Lung (tissue), 12 donors: ENCODE measurements around the gene HSPA1L. TPM values are rescaled to one million over a fixed set of nuclear protein-coding genes. Genes with fewer than 3 reads are reported as not detected.
"Not testable (repeated sequence)": the region's sequence is repeated elsewhere in the genome, so short reads cannot be mapped to it uniquely, and the experiment has no call there.

Source experiments
- ATAC-seq: fragments of 200-7000 bp; cut with Tn5 transposase; one replicate; pipeline ENCODE4 v1.9.1; 2020; ENCODE audit warnings: moderate number of reproducible peaks; ENCODE audit not compliant: insufficient read depth, low FRiP score
- DNase-seq, 3 donors: peaks; one replicate each; pipeline ENCODE4 v3.0.0-alpha.2; 2013 to 2017
- H3K27ac ChIP-seq, 2 donors: one replicate each; pipeline ENCODE4 v1.5.1; 2013; ENCODE audit warnings: mild to moderate bottlenecking in 2 of 2, moderate library complexity in 2 of 2, control low read depth in 1 of 2, inconsistent platforms in 1 of 2, low read depth in 1 of 2, low read length in 1 of 2
- H3K27me3 ChIP-seq, 3 donors: one replicate each; pipeline ENCODE4 v1.5.1; 2013; ENCODE audit warnings: low read length in 2 of 3; ENCODE audit not compliant: control insufficient read depth in 3 of 3, insufficient read depth in 3 of 3
- H3K36me3 ChIP-seq, 4 donors: one replicate each; pipeline ENCODE4 v1.5.1; 2013; ENCODE audit warnings: low read length in 4 of 4, mild to moderate bottlenecking in 1 of 4, moderate library complexity in 1 of 4; ENCODE audit not compliant: control insufficient read depth in 4 of 4, insufficient read depth in 4 of 4
- H3K4me1 ChIP-seq, 5 donors: one replicate each; pipeline ENCODE4 v1.5.1; 2013; ENCODE audit warnings: low read length in 5 of 5, mild to moderate bottlenecking in 2 of 5, moderate library complexity in 1 of 5; ENCODE audit not compliant: control insufficient read depth in 5 of 5, insufficient read depth in 5 of 5
- H3K4me3 ChIP-seq: one replicate; pipeline ENCODE4 v1.5.1; 2013; ENCODE audit warnings: mild to moderate bottlenecking, control low read depth, moderate library complexity
- H3K9ac ChIP-seq, 2 donors: one replicate each; pipeline ENCODE4 v1.5.1; 2013; ENCODE audit warnings: low read length in 2 of 2, control low read depth in 1 of 2; ENCODE audit not compliant: insufficient read depth in 1 of 2
- H3K9me3 ChIP-seq, 4 donors: one replicate each; pipeline ENCODE4 v1.5.1; 2013; ENCODE audit warnings: low read length in 3 of 4, mild to moderate bottlenecking in 1 of 4, moderate library complexity in 1 of 4; ENCODE audit not compliant: control insufficient read depth in 4 of 4, insufficient read depth in 3 of 4
- WGBS, 2 donors: extraction: QIAGEN DNeasy Blood & Tissue Kit; methylation state at CpG; one replicate each; pipeline ENCODE4 v1.1.7; 2013; 5-methylcytosine and 5-hydroxymethylcytosine counted together
- polyA plus RNA-seq, 2 donors: library from polyadenylated mRNA; stranded (reverse); fragments of 200-250 nt; gene quantifications; one replicate each; pipeline ENCODE4 v1.2.1, GENCODE V29; 2013
- total RNA-seq, 2 donors: library from RNA; depleted of rRNA in 1 of 2; stranded (reverse); fragments of >200 nt in 1 of 2; gene quantifications; one replicate each; pipeline ENCODE4 v1.2.1, GENCODE V29; 2014 to 2021
- TF ChIP-seq, protein P1 (sequence below): IDR thresholded peaks from 2 replicates; pipeline ENCODE4 v1.5.1; 2012; ENCODE audit warnings: mild to moderate bottlenecking; ENCODE audit errors: control extremely low read depth, extremely low read depth
- donor health status: control.
- donor health status: control.
- donor health status: Bipolar disorder and iron deficiency.
- donor health status: healthy.
- donor health status: DM: yes; HTN: yes; CAD: no.

HSPA1L gene
- total and polyA plus RNA-seq, 4 donors, result 1.0 to 2.3 (median 1.6) TPM

DNA sequence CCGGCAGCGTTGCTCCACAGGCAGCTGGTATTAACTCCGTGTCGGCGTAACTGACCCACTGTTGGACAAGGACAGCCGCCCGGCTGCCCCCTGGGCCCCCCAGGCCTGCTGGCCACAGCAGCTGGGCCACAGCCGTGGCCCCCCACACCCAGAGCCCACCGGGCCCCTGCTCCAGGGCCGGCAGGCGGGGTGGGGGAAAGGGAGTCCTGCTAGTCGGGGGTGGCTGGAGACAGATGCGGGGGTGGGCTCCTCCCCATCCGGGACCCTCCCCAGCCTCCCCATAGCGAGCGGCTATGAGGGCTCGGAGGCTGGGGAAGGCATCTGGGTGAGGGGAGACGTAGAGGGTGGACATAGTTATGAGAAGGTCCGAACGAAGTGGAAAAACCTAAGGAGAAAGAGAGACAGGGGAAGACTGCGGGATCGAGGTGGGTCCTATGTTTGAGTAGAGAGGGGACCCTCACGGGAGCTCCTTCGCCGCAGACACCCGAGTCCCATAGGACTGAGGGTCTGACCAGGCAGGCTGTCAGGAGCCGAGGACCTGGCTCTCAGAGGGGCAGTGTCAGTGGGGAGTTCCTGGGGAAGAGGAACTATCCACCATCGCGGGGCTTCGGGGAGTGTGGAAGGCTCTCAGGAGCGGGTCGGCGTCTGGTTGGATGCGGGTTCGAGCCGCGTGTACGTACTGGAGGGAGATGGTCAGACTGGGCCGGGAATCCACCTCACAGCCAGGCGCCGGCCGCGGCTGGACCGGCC, 20.0 kb downstream of the HSPA1L start:
- WGBS, 2 donors, result 1 to 2% methylated on average over 39 to 44 of the region's 44 CpGs
- peak in 2 of 3 donors; percentile 23 to 29 for DNase-seq
- peak overlapping the region; percentile 78 to 84 for H3K9ac ChIP-seq
- H3K36me3 ChIP-seq, result peaks cover 0 to 14% (median 12%) of the 10 kb centered on the region in 4 donors
- H3K4me3 ChIP-seq, result peak overlapping the region; percentile 71
- H3K27me3 ChIP-seq, result no peaks in the 10 kb centered on the region
- H3K4me1 ChIP-seq, result peaks cover 0 to 13% (median 5%) of the 10 kb centered on the region in 5 donors
- no peaks in the 10 kb centered on the region for H3K9me3 ChIP-seq
- H3K27ac ChIP-seq, result peak overlapping the region; percentile 97 to 99
- TF ChIP-seq, protein P1, sequence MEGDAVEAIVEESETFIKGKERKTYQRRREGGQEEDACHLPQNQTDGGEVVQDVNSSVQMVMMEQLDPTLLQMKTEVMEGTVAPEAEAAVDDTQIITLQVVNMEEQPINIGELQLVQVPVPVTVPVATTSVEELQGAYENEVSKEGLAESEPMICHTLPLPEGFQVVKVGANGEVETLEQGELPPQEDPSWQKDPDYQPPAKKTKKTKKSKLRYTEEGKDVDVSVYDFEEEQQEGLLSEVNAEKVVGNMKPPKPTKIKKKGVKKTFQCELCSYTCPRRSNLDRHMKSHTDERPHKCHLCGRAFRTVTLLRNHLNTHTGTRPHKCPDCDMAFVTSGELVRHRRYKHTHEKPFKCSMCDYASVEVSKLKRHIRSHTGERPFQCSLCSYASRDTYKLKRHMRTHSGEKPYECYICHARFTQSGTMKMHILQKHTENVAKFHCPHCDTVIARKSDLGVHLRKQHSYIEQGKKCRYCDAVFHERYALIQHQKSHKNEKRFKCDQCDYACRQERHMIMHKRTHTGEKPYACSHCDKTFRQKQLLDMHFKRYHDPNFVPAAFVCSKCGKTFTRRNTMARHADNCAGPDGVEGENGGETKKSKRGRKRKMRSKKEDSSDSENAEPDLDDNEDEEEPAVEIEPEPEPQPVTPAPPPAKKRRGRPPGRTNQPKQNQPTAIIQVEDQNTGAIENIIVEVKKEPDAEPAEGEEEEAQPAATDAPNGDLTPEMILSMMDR, result no peak
- peak; percentile 11 for ATAC-seq

DNA sequence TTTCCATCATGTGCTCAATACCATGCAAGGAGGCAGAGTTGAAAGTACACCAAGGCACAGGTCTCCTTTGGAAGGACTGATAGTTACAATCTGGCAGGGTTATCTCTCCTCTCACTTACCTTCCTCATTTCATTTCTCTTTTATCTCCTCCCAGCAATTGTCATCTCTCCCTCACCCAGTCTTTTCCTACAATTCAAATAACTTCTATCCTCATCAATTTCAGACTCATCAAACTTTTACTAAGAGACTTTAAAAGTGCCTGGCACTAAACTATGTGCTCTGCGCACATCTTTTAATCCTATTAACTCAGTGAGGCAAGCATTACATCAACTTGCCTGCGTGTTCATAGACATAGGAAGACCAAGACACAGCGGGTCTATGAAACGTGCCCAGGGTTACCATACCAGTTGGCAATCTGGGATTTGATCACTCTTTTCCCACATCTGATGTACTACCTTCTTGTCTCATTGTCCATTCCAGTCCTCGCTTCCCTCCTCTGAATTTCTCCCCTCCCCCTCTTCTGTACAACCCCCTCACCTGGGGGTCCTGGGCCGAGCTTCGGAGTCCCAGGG, 20.7 kb downstream of the HSPA1L start:
- H3K9me3 ChIP-seq, result no peaks in the 10 kb centered on the region
- ATAC-seq, result no peak
- no peaks in the 10 kb centered on the region for H3K27me3 ChIP-seq
- WGBS, 2 donors, result 27 to 31% methylated on average over 7 of the region's 7 CpGs
- peak overlapping the region; percentile 97 to 99 for H3K27ac ChIP-seq
- TF ChIP-seq, protein P1, result no peak
- peaks cover 0 to 13% (median 5%) of the 10 kb centered on the region in 5 donors for H3K4me1 ChIP-seq
- H3K9ac ChIP-seq, result peak overlapping the region; percentile 71 to 84
- peak overlapping the region; percentile 71 for H3K4me3 ChIP-seq
- peak in 1 of 3 donors; percentile 38 for DNase-seq
- H3K36me3 ChIP-seq, result peaks cover 1 to 14% (median 13%) of the 10 kb centered on the region in 4 donors

DNA sequence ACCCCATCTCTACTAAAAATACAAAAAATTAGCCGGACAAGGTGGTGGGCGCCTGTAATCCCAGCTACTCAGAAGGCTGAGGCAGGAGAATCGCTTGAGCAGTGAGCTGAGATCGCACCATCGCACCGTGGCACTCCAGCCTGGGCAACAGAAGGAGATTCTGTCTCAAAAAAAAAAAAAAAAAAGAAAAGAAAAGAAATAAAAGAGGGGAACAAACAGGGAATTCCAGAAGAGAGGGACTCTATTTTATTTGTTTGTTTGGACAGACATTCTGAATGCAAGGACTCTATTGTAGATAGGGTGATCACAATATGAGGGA, 21.2 kb downstream of the HSPA1L start:
- not testable (repeated sequence) for H3K9me3 ChIP-seq, H3K27me3 ChIP-seq, ATAC-seq, DNase-seq, H3K4me3 ChIP-seq, H3K9ac ChIP-seq
- peak overlapping the region in 1 of 2 donors; percentile 97 for H3K27ac ChIP-seq
- 93 to 96% methylated on average over 6 of the region's 6 CpGs for WGBS, 2 donors
- peaks cover 4 to 16% (median 15%) of the 10 kb centered on the region in 4 donors for H3K36me3 ChIP-seq
- peaks cover 0 to 13% (median 5%) of the 10 kb centered on the region in 5 donors for H3K4me1 ChIP-seq

DNA sequence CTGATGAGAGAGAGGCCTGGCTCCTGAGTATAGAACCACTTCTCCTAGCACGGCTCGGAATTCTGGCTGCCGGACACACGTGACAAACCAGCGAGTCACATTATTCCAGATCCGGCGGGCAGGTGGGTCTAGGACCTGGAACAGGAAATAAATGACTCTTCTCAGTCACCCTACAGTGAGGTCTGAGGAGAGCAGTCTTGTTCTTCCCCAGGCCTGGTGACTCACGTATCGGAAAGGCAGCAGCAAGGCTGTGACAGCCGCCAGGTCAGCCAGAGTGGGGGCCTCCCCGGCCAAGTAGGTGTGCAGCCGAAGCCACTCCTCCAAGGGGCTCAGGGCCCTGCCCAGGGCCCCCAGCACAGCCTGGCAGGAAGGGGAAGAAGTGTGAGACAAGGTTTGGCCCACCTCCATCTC, 22.3 kb downstream of the HSPA1L start:
- H3K36me3 ChIP-seq, result peaks cover 4 to 15% (median 13%) of the 10 kb centered on the region in 4 donors
- peaks cover 0 to 13% (median 5%) of the 10 kb centered on the region in 5 donors for H3K4me1 ChIP-seq
- WGBS, 2 donors, result 66 to 84% methylated on average over 12 of the region's 12 CpGs
- H3K9ac ChIP-seq, result no peak overlapping the region
- no peaks in the 10 kb centered on the region for H3K27me3 ChIP-seq
- DNase-seq (no peak), ATAC-seq (no peak)
- TF ChIP-seq, protein P1, result no peak
- H3K4me3 ChIP-seq, result no peak overlapping the region
- no peaks in the 10 kb centered on the region for H3K9me3 ChIP-seq
- H3K27ac ChIP-seq, result no peak overlapping the region
